A549 (cell line): ENCODE data around the gene CLPSL1. TPM values are rescaled to one million over a fixed set of nuclear protein-coding genes. Genes with fewer than 3 reads are reported as not detected.

ENCODE experiments used
- ATAC-seq, 2 experiments: fragments of 200-7000 bp in 1 of 2; fragments of >200 bp in 1 of 2; cut with Nextera tagmentation in 1 of 2; cut with Tn5 transposase in 1 of 2; 3 replicates each; pipeline versions ENCODE4 v1.8.0 to v1.9.1; 2018 to 2020; ENCODE audit warnings: mild to moderate bottlenecking in 1 of 2, moderate library complexity in 1 of 2
- CTCF ChIA-PET: fragments of 300-600 bp; sonication (Branson Sonifier 250); formaldehyde crosslinking; extraction: SDS; loops from one replicate; lab custom pipeline; 2021; ENCODE audit warnings: antibody characterized with exemption, inconsistent platforms; lab: Yijun Ruan, JAX
- POLR2A ChIA-PET: fragments of 350-600 bp; formaldehyde crosslinking; extraction: SDS; loops from one replicate; lab custom pipeline; 2021; ENCODE audit warnings: antibody characterized with exemption, inconsistent platforms; lab: Yijun Ruan, JAX
- DNase-seq, 2 experiments: peaks; one replicate each; pipeline versions ENCODE4 v3.0.0 to v3.0.0-alpha.2; 2011 to 2016; ENCODE audit warnings: low read depth in 1 of 2, low spot score in 1 of 2
- FAIRE-seq: peaks from 2 replicates; lab custom pipeline; 2011; peaks lifted over from hg19 to GRCh38; lab: Jason Lieb, UNC
- H3K27ac ChIP-seq, 2 experiments: fragments of >200 bp; sonication (Bioruptor Twin); formaldehyde crosslinking; 3 replicates each; pipeline ENCODE4 v1.5.1; 2016 to 2017
- H3K4me1 ChIP-seq: fragments of >200 bp; sonication (Bioruptor Twin); formaldehyde crosslinking; 3 replicates; pipeline ENCODE4 v1.6.1; 2016
- H3K4me2 ChIP-seq: fragments of >200 bp; sonication (Bioruptor Twin); formaldehyde crosslinking; 3 replicates; pipeline ENCODE4 v1.6.1; 2016
- H3K4me3 ChIP-seq: fragments of >200 bp; sonication (Bioruptor Twin); formaldehyde crosslinking; 3 replicates; pipeline ENCODE4 v1.5.1; 2016
- H3K9me3 ChIP-seq: fragments of >200 bp; sonication (Bioruptor Twin); formaldehyde crosslinking; 3 replicates; pipeline ENCODE4 v1.6.1; 2016
- CTCF ChIP-seq: fragments of >200 bp; sonication (Bioruptor Twin); formaldehyde crosslinking; IDR thresholded peaks from 3 replicates; pipeline ENCODE4 v1.5.1; 2016
- E2F6 ChIP-seq: IDR thresholded peaks from 2 replicates; pipeline ENCODE4 v1.6.1; 2012; ENCODE audit warnings: low read depth, borderline replicate concordance
- HDAC2 ChIP-seq: fragments of 200-600 bp; sonication (generic); IDR thresholded peaks from 2 replicates; pipeline ENCODE4 v1.6.1; 2016
- HEYL ChIP-seq: fragments of 250-450 bp; sonication (Bioruptor Pico); IDR thresholded peaks from 2 replicates; pipeline ENCODE4 v1.8.0; 2021; ENCODE audit warnings: mild to moderate bottlenecking, moderate library complexity
- HOXB5 ChIP-seq: fragments of 250-450 bp; sonication (Bioruptor Pico); IDR thresholded peaks from 2 replicates; pipeline ENCODE4 v1.5.0; 2020; ENCODE audit warnings: mild to moderate bottlenecking, moderate library complexity
- KDM1A ChIP-seq: fragments of 200-600 bp; sonication (generic); IDR thresholded peaks from 2 replicates; pipeline ENCODE4 v1.6.1; 2016; ENCODE audit warnings: low read depth, mild to moderate bottlenecking
- REST ChIP-seq: fragments of 200-600 bp; sonication (generic); IDR thresholded peaks from 2 replicates; pipeline ENCODE4 v1.6.1; 2016; ENCODE audit warnings: antibody characterized with exemption, mild to moderate bottlenecking, moderate library complexity
- SMC3 ChIP-seq: fragments of >200 bp; sonication (Bioruptor Twin); formaldehyde crosslinking; IDR thresholded peaks from 3 replicates; pipeline ENCODE4 v1.6.1; 2018; ENCODE audit warnings: inconsistent platforms
- ZNF302 ChIP-seq: fragments of 250-450 bp; sonication (Bioruptor Pico); IDR thresholded peaks from 2 replicates; pipeline ENCODE4 v1.9.0; 2021; ENCODE audit warnings: inconsistent platforms, mild to moderate bottlenecking, moderate library complexity
- WGBS: methylation state at CpG from one replicate; pipeline ENCODE4 v1.1.6; 2017; ENCODE audit errors: missing lambda C conversion rate; 5-methylcytosine and 5-hydroxymethylcytosine counted together
- polyA plus RNA-seq, 4 experiments: library from polyadenylated mRNA; depleted of rRNA in 3 of 4; stranded (reverse); fragments of >200 nt; fragmentation: RNase III in 1 of 4; extraction: RNeasy Plus Mini Kit Qiagen cat#74134 plus additional on column Dnase treatment in 1 of 4; gene quantifications; 2 replicates in 3 of 4; 3 replicates in 1 of 4; pipeline ENCODE4 v1.2.3, GENCODE V29; 2011 to 2017
- TF ChIP-seq, protein P1 (sequence below): fragments of 150-350 bp; IDR thresholded peaks from 2 replicates; pipeline ENCODE4 v1.6.1; 2014; ENCODE audit warnings: low read depth, mild to moderate bottlenecking, low read length

The CLPSL1 gene
- polyA plus RNA-seq, 2 of the 4 experiments (the other 2 are of a cell fraction): not detected

- TF ChIP-seq HOXB5 (no peak), E2F6 (no peak), REST (no peak), HEYL (CRISPR knock-in tag) (no peak)
- TF ChIP-seq, protein P1, sequence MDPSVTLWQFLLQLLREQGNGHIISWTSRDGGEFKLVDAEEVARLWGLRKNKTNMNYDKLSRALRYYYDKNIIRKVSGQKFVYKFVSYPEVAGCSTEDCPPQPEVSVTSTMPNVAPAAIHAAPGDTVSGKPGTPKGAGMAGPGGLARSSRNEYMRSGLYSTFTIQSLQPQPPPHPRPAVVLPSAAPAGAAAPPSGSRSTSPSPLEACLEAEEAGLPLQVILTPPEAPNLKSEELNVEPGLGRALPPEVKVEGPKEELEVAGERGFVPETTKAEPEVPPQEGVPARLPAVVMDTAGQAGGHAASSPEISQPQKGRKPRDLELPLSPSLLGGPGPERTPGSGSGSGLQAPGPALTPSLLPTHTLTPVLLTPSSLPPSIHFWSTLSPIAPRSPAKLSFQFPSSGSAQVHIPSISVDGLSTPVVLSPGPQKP: no peak
These were observed 26.2 kb upstream of the CLPSL1 start (continued) for GRCh38 chr6:35754452-35755277.

DNA sequence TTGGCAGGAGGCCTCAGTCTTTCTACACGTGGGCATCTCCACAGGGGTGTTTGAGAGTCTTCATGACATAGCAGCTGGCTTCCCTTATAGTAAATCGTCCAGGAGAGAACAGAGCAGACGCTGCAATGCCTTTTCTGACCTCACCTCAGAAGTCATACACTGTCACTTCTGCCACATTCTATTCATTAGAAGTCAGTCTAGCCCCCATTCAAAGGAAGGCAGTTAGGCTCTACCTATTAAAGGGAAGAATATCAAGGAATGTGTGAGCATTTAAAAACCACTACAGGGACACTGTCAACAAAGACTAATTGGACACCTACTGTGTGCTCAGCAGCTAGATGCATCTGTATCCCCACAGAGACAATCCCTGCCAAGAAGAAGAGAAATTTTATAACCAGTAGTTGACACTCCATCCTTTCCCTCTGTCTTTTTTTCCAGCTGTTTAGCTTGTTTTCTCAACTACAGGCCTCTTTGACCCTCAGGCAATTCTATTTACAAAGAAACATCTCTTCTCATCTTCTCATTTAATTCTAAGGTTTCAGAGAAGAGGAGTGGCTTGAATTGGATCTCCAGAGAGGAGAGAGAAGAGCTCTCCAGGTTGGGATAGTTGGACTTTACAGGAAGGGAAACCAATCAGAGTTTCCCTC is 25.4 kb upstream of the CLPSL1 start:
- FAIRE-seq (no peak), ATAC-seq (0 out of 6 replicates have a peak, but pooled peaks of 1 of the 2 experiments have one; percentile 44), DNase-seq (no peak)
- WGBS: 43% methylated on average over 3 of the region's 3 CpGs
- Histone ChIP-seq H3K4me3 (no peak overlapping the region), H3K27ac (no peak overlapping the region), H3K9me3 (no peaks in the 10 kb centered on the region), H3K4me2 (no peak overlapping the region), H3K4me1 (no peaks in the 10 kb centered on the region)
- TF ChIP-seq KDM1A (no peak), HDAC2 (no peak)
- TF ChIP-seq, protein P1: no peak
- CTCF ChIA-PET: interaction anchor here (1.0 to 1.6 kb wide), 3 partner anchors 10 to 18 kb away, joined by 3 to 5 read pairs (median 4); no protein-coding TSS in a partner anchor
- POLR2A ChIA-PET: no interaction called here

GRCh38 chr6:35757456-35758123 is 23.2 kb upstream of the CLPSL1 start:
- no peaks in the 10 kb centered on the region for H3K9me3 ChIP-seq
- TF ChIP-seq KDM1A (no peak), SMC3 (peak; percentile 37; the same call in 2 of the 3 replicates), CTCF (peak; percentile 36), ZNF302 (no peak)
- TF ChIP-seq, all 56 proteins: peak for 2
- 52% methylated on average over 10 of the region's 10 CpGs for WGBS
- FAIRE-seq (no peak), DNase-seq (peak; percentile 46 to 57), ATAC-seq (peak; percentile 81 to 87; a peak in 5 of 6 replicates)
- ChIA-PET CTCF (interaction anchor here (1.5 kb wide), 2 partner anchors 20 to 234 kb away, joined by 3 to 5 read pairs; partner anchors contain the start of gene ARMC12), POLR2A (no interaction called here)
- Histone ChIP-seq H3K4me2 (no peak overlapping the region), H3K4me3 (no peak overlapping the region), H3K4me1 (no peaks in the 10 kb centered on the region), H3K27ac (no peak overlapping the region)
